Sigmoid colon (tissue), 4 donors: ENCODE data around the gene CEP170.
"Not testable (repeated sequence)": the region's sequence is repeated elsewhere in the genome, so short reads cannot be mapped to it uniquely, and the experiment has no call there.

Experiments used
- EP300 ChIP-seq, 4 donors: sonication (generic); formaldehyde crosslinking; IDR thresholded peaks; one replicate each; pipeline ENCODE4 v1.6.1; 2017; ENCODE audit warnings: antibody characterized with exemption in 4 of 4
- POLR2A ChIP-seq, 2 donors: fragments of 450-650 bp; IDR thresholded peaks; one replicate each; pipeline ENCODE4 v1.6.1; 2016; ENCODE audit warnings: antibody characterized with exemption in 2 of 2, mild to moderate bottlenecking in 2 of 2, moderate library complexity in 2 of 2
- TF ChIP-seq, protein P1 (sequence below), 4 experiments: fragments of 450-650 bp in 3 of 4; fragments of 200-600 bp in 1 of 4; IDR thresholded peaks; one replicate each; pipeline ENCODE4 v1.5.1; 2016 to 2019; ENCODE audit warnings: antibody characterized with exemption in 4 of 4, mild to moderate bottlenecking in 3 of 4, moderate library complexity in 2 of 4

GRCh38 chr1:243107171-243107570, 147.9 kb downstream of the CEP170 start:
- TF ChIP-seq, protein P1, sequence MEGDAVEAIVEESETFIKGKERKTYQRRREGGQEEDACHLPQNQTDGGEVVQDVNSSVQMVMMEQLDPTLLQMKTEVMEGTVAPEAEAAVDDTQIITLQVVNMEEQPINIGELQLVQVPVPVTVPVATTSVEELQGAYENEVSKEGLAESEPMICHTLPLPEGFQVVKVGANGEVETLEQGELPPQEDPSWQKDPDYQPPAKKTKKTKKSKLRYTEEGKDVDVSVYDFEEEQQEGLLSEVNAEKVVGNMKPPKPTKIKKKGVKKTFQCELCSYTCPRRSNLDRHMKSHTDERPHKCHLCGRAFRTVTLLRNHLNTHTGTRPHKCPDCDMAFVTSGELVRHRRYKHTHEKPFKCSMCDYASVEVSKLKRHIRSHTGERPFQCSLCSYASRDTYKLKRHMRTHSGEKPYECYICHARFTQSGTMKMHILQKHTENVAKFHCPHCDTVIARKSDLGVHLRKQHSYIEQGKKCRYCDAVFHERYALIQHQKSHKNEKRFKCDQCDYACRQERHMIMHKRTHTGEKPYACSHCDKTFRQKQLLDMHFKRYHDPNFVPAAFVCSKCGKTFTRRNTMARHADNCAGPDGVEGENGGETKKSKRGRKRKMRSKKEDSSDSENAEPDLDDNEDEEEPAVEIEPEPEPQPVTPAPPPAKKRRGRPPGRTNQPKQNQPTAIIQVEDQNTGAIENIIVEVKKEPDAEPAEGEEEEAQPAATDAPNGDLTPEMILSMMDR (IDR thresholded peaks at IDR 0.05): not testable (repeated sequence)
- not testable (repeated sequence) for TF ChIP-seq EP300, POLR2A (IDR thresholded peaks at IDR 0.05)
